ENCODE measurements around the gene MAST4. TPM values are rescaled to one million over a fixed set of nuclear protein-coding genes. Genes with fewer than 3 reads are reported as not detected.

The MAST4 gene
- total RNA-seq, 1 donor from 2014 or later = 19.1 TPM

DNA sequence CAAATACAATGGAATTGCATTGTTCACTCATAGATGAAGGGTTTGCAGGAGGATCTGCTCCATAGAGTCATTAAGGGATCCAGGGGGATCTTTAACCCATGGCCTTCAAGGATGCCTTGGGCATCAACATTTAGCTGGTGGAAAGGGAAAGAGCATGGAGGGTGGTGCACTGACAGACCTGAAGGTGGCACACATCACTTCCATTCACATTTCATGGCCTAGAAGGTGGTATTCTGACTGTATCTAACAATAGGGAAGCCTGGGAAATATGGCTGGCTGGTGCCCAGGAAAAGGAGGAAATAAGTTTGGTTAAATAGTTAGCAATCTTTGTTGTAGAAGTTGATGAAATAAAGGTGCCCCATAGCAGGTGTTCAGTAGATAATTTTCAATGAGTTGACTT lies 370.2 kb downstream of the MAST4 start:
- H3K27me3 ChIP-seq (ENCODE audit: control insufficient read depth, insufficient read depth, low read length) = no peaks in the 10 kb centered on the region
- H3K36me3 ChIP-seq (ENCODE audit: control insufficient read depth, insufficient read depth, low read length) = no peaks in the 10 kb centered on the region
- no peak for DNase-seq (ENCODE audit: low read depth)
- no peak overlapping the region for H3K4me3 ChIP-seq (ENCODE audit: low read depth, low read length)
- TF ChIP-seq, protein P1, sequence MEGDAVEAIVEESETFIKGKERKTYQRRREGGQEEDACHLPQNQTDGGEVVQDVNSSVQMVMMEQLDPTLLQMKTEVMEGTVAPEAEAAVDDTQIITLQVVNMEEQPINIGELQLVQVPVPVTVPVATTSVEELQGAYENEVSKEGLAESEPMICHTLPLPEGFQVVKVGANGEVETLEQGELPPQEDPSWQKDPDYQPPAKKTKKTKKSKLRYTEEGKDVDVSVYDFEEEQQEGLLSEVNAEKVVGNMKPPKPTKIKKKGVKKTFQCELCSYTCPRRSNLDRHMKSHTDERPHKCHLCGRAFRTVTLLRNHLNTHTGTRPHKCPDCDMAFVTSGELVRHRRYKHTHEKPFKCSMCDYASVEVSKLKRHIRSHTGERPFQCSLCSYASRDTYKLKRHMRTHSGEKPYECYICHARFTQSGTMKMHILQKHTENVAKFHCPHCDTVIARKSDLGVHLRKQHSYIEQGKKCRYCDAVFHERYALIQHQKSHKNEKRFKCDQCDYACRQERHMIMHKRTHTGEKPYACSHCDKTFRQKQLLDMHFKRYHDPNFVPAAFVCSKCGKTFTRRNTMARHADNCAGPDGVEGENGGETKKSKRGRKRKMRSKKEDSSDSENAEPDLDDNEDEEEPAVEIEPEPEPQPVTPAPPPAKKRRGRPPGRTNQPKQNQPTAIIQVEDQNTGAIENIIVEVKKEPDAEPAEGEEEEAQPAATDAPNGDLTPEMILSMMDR (IDR thresholded peaks at IDR 0.05; ENCODE audit: insufficient read depth, low read length, poor library complexity, severe bottlenecking) = no peak

DNA sequence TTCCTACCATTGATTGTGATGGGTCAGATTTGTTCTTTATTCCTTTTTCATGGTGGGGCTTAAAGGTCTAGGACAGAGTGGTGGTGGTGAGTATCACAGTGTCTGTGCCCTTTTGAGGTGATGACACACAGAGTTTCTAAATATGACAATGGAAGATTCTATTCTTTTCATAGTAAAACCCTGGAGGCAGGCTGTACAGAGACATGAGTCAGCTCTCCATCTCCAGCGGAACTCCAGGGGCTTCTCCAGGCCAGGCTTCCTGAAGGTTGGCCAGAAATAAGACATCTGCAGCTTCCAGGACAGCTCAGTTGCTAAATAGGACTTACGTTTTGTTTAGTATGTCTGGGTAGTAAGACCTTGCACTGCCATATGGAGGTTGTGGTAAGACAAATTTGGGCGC lies 370.9 kb downstream of the MAST4 start:
- Histone ChIP-seq H3K36me3 (ENCODE audit: control insufficient read depth, insufficient read depth, low read length) (no peaks in the 10 kb centered on the region), H3K4me3 (ENCODE audit: low read depth, low read length) (no peak overlapping the region), H3K27me3 (ENCODE audit: control insufficient read depth, insufficient read depth, low read length) (no peaks in the 10 kb centered on the region)
- DNase-seq (ENCODE audit: low read depth) = no peak
- TF ChIP-seq, protein P1 (IDR thresholded peaks at IDR 0.05; ENCODE audit: insufficient read depth, low read length, poor library complexity, severe bottlenecking) = no peak

DNA sequence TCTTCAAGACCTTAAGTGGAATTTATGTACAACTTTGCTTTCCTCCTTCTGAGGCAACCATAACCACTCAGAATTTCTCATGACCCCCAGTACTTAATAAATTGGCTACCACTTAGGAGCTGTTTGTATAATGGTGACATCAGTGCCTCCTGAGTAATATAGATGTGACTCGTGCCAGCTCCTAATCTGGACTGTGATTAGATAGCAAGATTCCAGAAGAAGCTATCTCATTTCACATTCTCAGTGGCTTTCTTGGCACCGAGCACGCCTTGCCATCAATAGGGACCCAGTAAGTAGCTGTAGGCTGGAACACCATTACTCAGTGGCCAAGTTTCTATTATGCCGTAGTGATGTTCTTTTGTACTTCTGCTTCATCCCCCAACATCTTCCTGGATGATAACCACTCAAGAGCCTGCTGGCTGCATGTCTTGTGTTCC lies 371.7 kb downstream of the MAST4 start:
- no peak for DNase-seq (ENCODE audit: low read depth)
- H3K4me3 ChIP-seq (ENCODE audit: low read depth, low read length) = no peak overlapping the region
- no peaks in the 10 kb centered on the region for H3K36me3 ChIP-seq (ENCODE audit: control insufficient read depth, insufficient read depth, low read length)
- no peaks in the 10 kb centered on the region for H3K27me3 ChIP-seq (ENCODE audit: control insufficient read depth, insufficient read depth, low read length)
- TF ChIP-seq, protein P1 (IDR thresholded peaks at IDR 0.05; ENCODE audit: insufficient read depth, low read length, poor library complexity, severe bottlenecking) = no peak

DNA sequence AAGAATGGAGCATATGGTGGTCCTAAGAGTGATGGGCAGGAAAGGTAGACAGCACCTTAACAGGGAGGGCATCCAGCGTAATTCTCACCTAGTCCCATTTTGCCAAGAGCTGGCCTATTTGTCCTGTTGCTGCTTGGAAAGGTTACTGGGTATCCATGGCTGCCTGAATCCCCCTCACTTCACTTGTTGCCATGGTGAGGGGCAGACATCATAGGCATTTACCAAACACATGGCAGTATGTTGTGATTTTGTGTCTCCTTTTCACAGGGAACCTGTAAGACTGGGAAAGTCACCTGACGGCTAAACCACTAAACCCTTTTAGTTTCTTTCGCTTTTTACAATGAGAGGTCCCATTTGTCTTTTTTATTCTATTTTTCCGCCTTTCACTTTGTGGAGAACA lies 373.3 kb downstream of the MAST4 start:
- Histone ChIP-seq H3K36me3 (ENCODE audit: control insufficient read depth, insufficient read depth, low read length) (no peaks in the 10 kb centered on the region), H3K4me3 (ENCODE audit: low read depth, low read length) (no peak overlapping the region), H3K27me3 (ENCODE audit: control insufficient read depth, insufficient read depth, low read length) (no peaks in the 10 kb centered on the region)
- DNase-seq (ENCODE audit: low read depth) = no peak
- TF ChIP-seq, protein P1 (IDR thresholded peaks at IDR 0.05; ENCODE audit: insufficient read depth, low read length, poor library complexity, severe bottlenecking) = no peak

DNA sequence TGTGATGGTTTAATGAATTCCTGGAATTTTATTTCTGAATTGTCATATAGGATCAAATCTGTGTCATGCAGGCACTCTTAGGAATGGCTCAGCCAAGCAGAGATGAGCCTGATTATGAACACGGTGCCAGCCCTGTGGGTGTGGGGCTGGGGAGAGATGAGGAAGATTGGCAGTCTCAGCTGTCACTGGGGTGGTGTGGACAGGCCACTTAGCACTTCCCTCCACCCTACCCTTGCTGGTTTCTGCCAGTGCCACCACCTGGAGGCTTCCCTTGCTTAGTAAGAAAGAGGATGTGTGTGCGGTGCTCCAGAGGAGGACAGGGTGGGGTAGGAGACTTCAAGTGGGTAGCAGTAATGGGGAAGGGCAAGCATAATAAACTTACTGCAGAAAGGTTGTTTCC lies 373.8 kb downstream of the MAST4 start:
- TF ChIP-seq, protein P1 (IDR thresholded peaks at IDR 0.05; ENCODE audit: insufficient read depth, low read length, poor library complexity, severe bottlenecking) = no peak
- H3K4me3 ChIP-seq (ENCODE audit: low read depth, low read length) = no peak overlapping the region
- no peaks in the 10 kb centered on the region for H3K36me3 ChIP-seq (ENCODE audit: control insufficient read depth, insufficient read depth, low read length)
- DNase-seq (ENCODE audit: low read depth) = no peak
- H3K27me3 ChIP-seq (ENCODE audit: control insufficient read depth, insufficient read depth, low read length) = no peaks in the 10 kb centered on the region

DNA sequence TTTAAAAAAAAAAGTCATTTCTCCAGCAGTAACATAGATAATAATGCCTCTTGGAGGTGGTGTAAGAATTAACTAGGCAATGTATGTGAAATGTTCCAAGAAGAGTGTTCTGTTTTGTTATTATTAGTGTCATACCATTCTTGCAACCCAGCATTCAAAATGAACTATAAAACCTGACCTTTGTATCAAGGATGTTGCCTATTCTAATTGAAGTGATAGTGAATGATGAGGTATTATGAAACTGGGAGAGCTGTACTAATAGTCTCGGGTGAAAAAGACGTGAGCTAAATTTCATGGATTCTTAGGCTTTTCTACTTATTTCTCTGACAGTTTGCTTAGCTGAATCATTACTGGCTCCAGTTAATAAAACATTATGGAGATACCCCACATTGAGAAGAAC lies 375.8 kb downstream of the MAST4 start:
- Histone ChIP-seq H3K27me3 (ENCODE audit: control insufficient read depth, insufficient read depth, low read length) (no peaks in the 10 kb centered on the region), H3K4me3 (ENCODE audit: low read depth, low read length) (no peak overlapping the region), H3K36me3 (ENCODE audit: control insufficient read depth, insufficient read depth, low read length) (no peaks in the 10 kb centered on the region)
- no peak for DNase-seq (ENCODE audit: low read depth)
- TF ChIP-seq, protein P1 (IDR thresholded peaks at IDR 0.05; ENCODE audit: insufficient read depth, low read length, poor library complexity, severe bottlenecking) = no peak

Measured in kidney epithelial cell (primary cell).